H1 (cell line): Measurements from ENCODE around the gene KIN. TPM values are rescaled to one million over a fixed set of nuclear protein-coding genes. Genes with fewer than 3 reads are reported as not detected.

ENCODE experiments used
- CTCF ChIA-PET: fragments of 300-600 bp; sonication (Branson Sonifier 250); formaldehyde crosslinking; loops from one replicate; lab custom pipeline; 2021; ENCODE audit not compliant: partially characterized antibody; lab: Charles Lee
- POLR2A ChIA-PET: fragments of 300-600 bp; sonication (Branson Sonifier 250); formaldehyde crosslinking; loops from one replicate; lab custom pipeline; 2021; ENCODE audit warnings: inconsistent platforms; ENCODE audit not compliant: partially characterized antibody; lab: Charles Lee
- DNase-seq, 2 experiments: peaks; one replicate each; pipeline versions ENCODE4 v3.0.0 to v3.0.0-alpha.2; 2010 to 2022; ENCODE audit warnings: low spot score in 2 of 2, low read depth in 1 of 2, mixed read lengths in 1 of 2
- FAIRE-seq: peaks from 2 replicates; lab custom pipeline; 2011; peaks lifted over from hg19 to GRCh38; lab: Jason Lieb, UNC
- H2AFZ ChIP-seq: 2 replicates; pipeline ENCODE4 v1.8.1; 2012; ENCODE audit warnings: low read length, inconsistent platforms
- H2AK5ac ChIP-seq: 2 replicates; pipeline ENCODE4 v1.6.1; 2013; ENCODE audit warnings: low read depth, low read length
- H2BK120ac ChIP-seq: replicated peaks from 2 replicates; pipeline ENCODE3; 2013; ENCODE audit warnings: low read depth, low read length, inconsistent platforms
- H2BK12ac ChIP-seq: 2 replicates; pipeline ENCODE4 v1.6.1; 2013; ENCODE audit warnings: low read depth, low read length
- H2BK15ac ChIP-seq: 2 replicates; pipeline ENCODE4 v1.6.1; 2013; ENCODE audit warnings: low read length
- H2BK20ac ChIP-seq: 2 replicates; pipeline ENCODE4 v1.6.1; 2013; ENCODE audit warnings: low read length
- H2BK5ac ChIP-seq: 2 replicates; pipeline ENCODE4 v1.6.1; 2013; ENCODE audit warnings: low read depth, low read length
- H3K14ac ChIP-seq: 2 replicates; pipeline ENCODE4 v1.6.1; 2013; ENCODE audit warnings: inconsistent platforms; ENCODE audit not compliant: insufficient read length
- H3K18ac ChIP-seq: 2 replicates; pipeline ENCODE4 v1.6.1; 2013; ENCODE audit warnings: low read length; ENCODE audit errors: extremely low read depth
- H3K23ac ChIP-seq: 2 replicates; pipeline ENCODE4 v1.6.1; 2013; ENCODE audit warnings: inconsistent platforms; ENCODE audit not compliant: insufficient read length
- H3K23me2 ChIP-seq: 2 replicates; pipeline ENCODE4 v1.6.1; 2013; ENCODE audit warnings: low read depth, low read length
- H3K27ac ChIP-seq: 2 replicates; pipeline ENCODE4 v1.6.1; 2011; ENCODE audit warnings: low read depth, low read length, inconsistent platforms
- H3K27me3 ChIP-seq, 4 experiments: replicated peaks in 1 of 4; 1 replicate in 1 of 4; 2 replicates in 3 of 4; pipeline versions ENCODE4 v1.6.1 to v1.8.1; 2011 to 2013; ENCODE audit warnings: low read length in 3 of 4, mild to moderate bottlenecking in 3 of 4, inconsistent platforms in 2 of 4, mixed read lengths in 2 of 4, moderate library complexity in 1 of 4; ENCODE audit not compliant: control insufficient read depth in 3 of 4, insufficient read depth in 3 of 4; ENCODE audit errors: extremely low read depth in 1 of 4
- H3K36me3 ChIP-seq, 4 experiments: 2 replicates each; pipeline versions ENCODE4 v1.6.1 to v1.8.1; 2011 to 2013; ENCODE audit warnings: mild to moderate bottlenecking in 4 of 4, low read length in 3 of 4, moderate library complexity in 2 of 4, control low read depth in 1 of 4, inconsistent platforms in 1 of 4; ENCODE audit not compliant: insufficient read depth in 4 of 4, control insufficient read depth in 2 of 4
- H3K4ac ChIP-seq: replicated peaks from 2 replicates; pipeline ENCODE3; 2013; ENCODE audit warnings: low read length, low read depth, mixed read lengths, inconsistent platforms; ENCODE audit not compliant: insufficient read length
- H3K4me1 ChIP-seq, 4 experiments: replicated peaks in 1 of 4; 1 replicate in 1 of 4; 2 replicates in 3 of 4; pipeline versions ENCODE4 v1.6.1 to v1.8.1; 2011 to 2013; ENCODE audit warnings: low read length in 3 of 4, inconsistent platforms in 2 of 4, mixed read lengths in 1 of 4; ENCODE audit not compliant: insufficient read depth in 4 of 4, control insufficient read depth in 3 of 4
- H3K4me2 ChIP-seq, 2 experiments: 2 replicates each; pipeline versions ENCODE4 v1.6.1 to v1.8.1; 2011 to 2013; ENCODE audit warnings: low read depth in 2 of 2, low read length in 2 of 2, control low read depth in 1 of 2, inconsistent platforms in 1 of 2, mild to moderate bottlenecking in 1 of 2; ENCODE audit not compliant: insufficient read depth in 1 of 2
- H3K4me3 ChIP-seq, 4 experiments: fragments of 200-600, 300-600 bp in 1 of 4; sonication (generic), shearing (Covaris generic), sonication (Bioruptor Twin) in 1 of 4; 2 replicates each; pipeline versions ENCODE4 v1.5.1 to v1.8.1; 2011 to 2016; ENCODE audit warnings: low read length in 4 of 4, low read depth in 3 of 4, control low read depth in 2 of 4, inconsistent platforms in 2 of 4, mild to moderate bottlenecking in 2 of 4, mixed read lengths in 1 of 4, moderate library complexity in 1 of 4; ENCODE audit not compliant: insufficient read depth in 2 of 4; ENCODE audit errors: extremely low read depth in 1 of 4
- H3K56ac ChIP-seq: replicated peaks from 2 replicates; pipeline ENCODE3; 2013; ENCODE audit warnings: low read depth, mild to moderate bottlenecking, mixed read lengths, low read length, inconsistent platforms; ENCODE audit not compliant: insufficient read length
- H3K79me1 ChIP-seq: 2 replicates; pipeline ENCODE4 v1.6.1; 2013; ENCODE audit warnings: low read depth, low read length, control low read depth
- H3K79me2 ChIP-seq, 2 experiments: 2 replicates each; pipeline versions ENCODE4 v1.6.1 to v1.8.1; 2012 to 2013; ENCODE audit warnings: low read length in 2 of 2, mild to moderate bottlenecking in 2 of 2, inconsistent platforms in 1 of 2; ENCODE audit not compliant: insufficient read depth in 2 of 2, control insufficient read depth in 1 of 2
- H3K9ac ChIP-seq, 4 experiments: replicated peaks in 1 of 4; 1 replicate in 1 of 4; 2 replicates in 3 of 4; pipeline versions ENCODE4 v1.6.1 to v1.8.1; 2011 to 2013; ENCODE audit warnings: low read depth in 3 of 4, low read length in 3 of 4, control low read depth in 2 of 4, mild to moderate bottlenecking in 2 of 4, moderate library complexity in 2 of 4, inconsistent platforms in 1 of 4; ENCODE audit errors: extremely low read depth in 1 of 4
- H3K9me3 ChIP-seq, 2 experiments: 2 replicates each; pipeline versions ENCODE4 v1.6.1 to v1.8.1; 2012 to 2013; ENCODE audit warnings: mild to moderate bottlenecking in 2 of 2, moderate library complexity in 2 of 2, control low read depth in 1 of 2, inconsistent platforms in 1 of 2, low read depth in 1 of 2, low read length in 1 of 2, mixed read lengths in 1 of 2; ENCODE audit not compliant: insufficient read depth in 2 of 2
- H4K20me1 ChIP-seq, 2 experiments: replicated peaks in 1 of 2; 2 replicates each; pipeline versions ENCODE3 to v1.8.1; 2011 to 2013; ENCODE audit warnings: inconsistent platforms in 2 of 2, low read length in 2 of 2, mild to moderate bottlenecking in 1 of 2; ENCODE audit not compliant: insufficient read depth in 2 of 2, control insufficient read depth in 1 of 2
- H4K5ac ChIP-seq: 2 replicates; pipeline ENCODE4 v1.6.1; 2013; ENCODE audit warnings: low read length, low read depth, mixed read lengths, inconsistent platforms; ENCODE audit not compliant: insufficient read length
- H4K8ac ChIP-seq: 2 replicates; pipeline ENCODE4 v1.8.0; 2013; ENCODE audit warnings: mild to moderate bottlenecking, moderate library complexity, low read length, inconsistent platforms; ENCODE audit not compliant: insufficient read depth; ENCODE audit errors: extremely low read depth
- H4K91ac ChIP-seq: replicated peaks from 2 replicates; pipeline ENCODE3; 2013; ENCODE audit warnings: low read length, mixed read lengths, inconsistent platforms; ENCODE audit not compliant: insufficient read length
- ASH2L ChIP-seq: fragments of 200-600, 300-600 bp; sonication (generic); IDR thresholded peaks from one replicate; pipeline ENCODE4 v1.7.1; 2017; ENCODE audit warnings: low read length
- ATF3 ChIP-seq: IDR thresholded peaks from 2 replicates; pipeline ENCODE4 v1.6.1; 2011; ENCODE audit warnings: low read depth, mild to moderate bottlenecking, low read length; ENCODE audit not compliant: insufficient read depth
- CEBPB ChIP-seq: IDR thresholded peaks from 2 replicates; pipeline ENCODE4 v1.6.1; 2012; ENCODE audit warnings: low read depth, low read length
- CHD2 ChIP-seq: IDR thresholded peaks from 2 replicates; pipeline ENCODE4 v1.6.1; 2012; ENCODE audit warnings: low read length, improper control_type of control experiment
- EP300 ChIP-seq, 2 experiments: IDR thresholded peaks; 1 replicate in 1 of 2; 2 replicates in 1 of 2; pipeline ENCODE4 v1.6.1; 2011 to 2012; ENCODE audit warnings: low read depth in 2 of 2, low read length in 2 of 2, mild to moderate bottlenecking in 2 of 2, borderline replicate concordance in 1 of 2, inconsistent platforms in 1 of 2, moderate library complexity in 1 of 2
- EZH2 ChIP-seq: fragments of 200-600 bp; sonication (generic); IDR thresholded peaks from 2 replicates; pipeline ENCODE4 v1.7.1; 2012; ENCODE audit warnings: low read depth, mild to moderate bottlenecking, moderate library complexity, low read length, inconsistent platforms; ENCODE audit not compliant: severe bottlenecking
- FOSL1 ChIP-seq: IDR thresholded peaks from 2 replicates; pipeline ENCODE4 v1.6.1; 2011; ENCODE audit warnings: mild to moderate bottlenecking, low read depth, low read length, moderate library complexity; ENCODE audit not compliant: insufficient read depth
- KDM4A ChIP-seq: IDR thresholded peaks from one replicate; pipeline ENCODE4 v1.7.1; 2012; ENCODE audit warnings: low read depth, mild to moderate bottlenecking, moderate library complexity, low read length, inconsistent platforms; ENCODE audit not compliant: severe bottlenecking
- RAD21 ChIP-seq, 2 experiments: IDR thresholded peaks in 1 of 2; conservative IDR thresholded peaks in 1 of 2; 2 replicates each; pipeline ENCODE4 v1.6.1; 2011; ENCODE audit warnings: low read depth in 2 of 2, low read length in 2 of 2, improper control_type of control experiment in 1 of 2, inconsistent platforms in 1 of 2, mild to moderate bottlenecking in 1 of 2, moderate library complexity in 1 of 2
- RNF2 ChIP-seq: fragments of 200-900, 300-1000 bp; sonication (generic); IDR thresholded peaks from 2 replicates; pipeline ENCODE4 v1.7.1; 2016; ENCODE audit warnings: borderline replicate concordance, low read depth, mild to moderate bottlenecking, antibody characterized with exemption, low read length; ENCODE audit not compliant: poor library complexity, severe bottlenecking; ENCODE audit errors: missing control alignments
- SP4 ChIP-seq: IDR thresholded peaks from 2 replicates; pipeline ENCODE4 v1.6.1; 2012; ENCODE audit warnings: low read length, inconsistent platforms
- SRF ChIP-seq: IDR thresholded peaks from 2 replicates; pipeline ENCODE4 v1.6.1; 2011; ENCODE audit warnings: mild to moderate bottlenecking, low read depth, low read length, moderate library complexity
- WGBS, 2 experiments: shearing (Covaris generic) in 1 of 2; methylation state at CpG; one replicate each; pipeline versions ENCODE4 v1.1.6 to v1.1.7; 2013 to 2015; ENCODE audit warnings: low lambda C conversion rate in 2 of 2, mixed read lengths in 2 of 2, inconsistent platforms in 1 of 2, low coverage in 1 of 2, missing lambda C conversion rate in 1 of 2; ENCODE audit not compliant: insufficient replicate concordance in 2 of 2, insufficient coverage in 1 of 2, insufficient read length in 1 of 2; ENCODE audit errors: extremely low coverage in 1 of 2, missing lambda C conversion rate in 1 of 2; 5-methylcytosine and 5-hydroxymethylcytosine counted together
- polyA plus RNA-seq, 7 experiments: library from polyadenylated mRNA; depleted of rRNA in 3 of 7; stranded (reverse) in 5 of 7; unstranded in 2 of 7; fragments of >200 nt in 5 of 7; fragments of 200-250 nt in 2 of 7; gene quantifications; 1 replicate in 5 of 7; 2 replicates in 1 of 7; 4 replicates in 1 of 7; pipeline versions ENCODE4 v1.2.1 to v1.2.3, GENCODE V29; 2011 to 2013; ENCODE audit warnings: missing spikeins in 2 of 7, mixed read lengths in 2 of 7
- total RNA-seq: library from RNA; stranded (reverse); fragmentation: NEBNext Ultra II Directional; extraction: Animal tissue kit (Norgen Biotek cat#: 25700); gene quantifications from 2 replicates; pipeline ENCODE4 v1.2.1, GENCODE V29; 2021

KIN gene
- total and polyA plus RNA-seq, 2 of the 8 experiments (the other 6 are each of a cell fraction or from before 2014, with no cell fraction given) = 3.7 to 16.5 TPM

- H3K4ac ChIP-seq = no peak overlapping the region
- H3K9me3 ChIP-seq = no peaks in the 10 kb centered on the region
- CTCF ChIA-PET = interaction anchor here (0.6 to 3.7 kb wide), 3 partner anchors 12 to 1031 kb away, joined by 3 to 24 read pairs (median 4); no protein-coding TSS in a partner anchor
- no peak overlapping the region for H2BK12ac ChIP-seq
- H3K27me3 ChIP-seq = no peaks in the 10 kb centered on the region
- H3K23me2 ChIP-seq = no peaks in the 10 kb centered on the region; the same call in 1 of the 2 replicates
- H3K56ac ChIP-seq = no peak overlapping the region
- H3K9ac ChIP-seq = no peak overlapping the region
- H2BK5ac ChIP-seq = no peak overlapping the region
- H3K18ac ChIP-seq = no peak overlapping the region
- H3K23ac ChIP-seq = no peak overlapping the region
- no peaks in the 10 kb centered on the region for H3K79me1 ChIP-seq
- H4K5ac ChIP-seq = no peak overlapping the region
- H3K27ac ChIP-seq = no peak overlapping the region
- H4K91ac ChIP-seq = no peak overlapping the region
- H3K4me1 ChIP-seq = no peaks in the 10 kb centered on the region
- POLR2A ChIA-PET = no interaction called here
- H2BK15ac ChIP-seq = no peak overlapping the region
- H2BK120ac ChIP-seq = no peak overlapping the region
- H4K8ac ChIP-seq = no peak overlapping the region
- H3K4me2 ChIP-seq = no peak overlapping the region
- DNase-seq (no peak), FAIRE-seq (no peak)
- H3K36me3 ChIP-seq = no peaks in the 10 kb centered on the region
- H4K20me1 ChIP-seq = no peaks in the 10 kb centered on the region
- H3K4me3 ChIP-seq = no peak overlapping the region
- H2AK5ac ChIP-seq = no peak overlapping the region
- no peaks in the 10 kb centered on the region for H3K79me2 ChIP-seq
- no peak overlapping the region for H2BK20ac ChIP-seq
- WGBS, 2 experiments = 90% methylated on average over 8 of the region's 8 CpGs; no CpG with 5 or more reads in 1 of the 2 experiments
- H2AFZ ChIP-seq = no peak overlapping the region
- H3K14ac ChIP-seq = no peak overlapping the region
- TF ChIP-seq ATF3 (no peak), RAD21 (IDR thresholded peaks at IDR 0.05 in 1 of 2, conservative IDR thresholded peaks at IDR 0.05 in 1 of 2; ENCODE audit: low read depth in 2 of 2, low read length in 2 of 2) (no peak), SP4 (no peak), EZH2 (no peak), EP300 (IDR thresholded peaks at IDR 0.05; ENCODE audit: borderline replicate concordance in 1 of 2, low read depth in 2 of 2, low read length in 2 of 2) (no peak), KDM4A (no peak), CEBPB (no peak), FOSL1 (no peak), SRF (no peak), CHD2 (no peak), RNF2 (no peak), ASH2L (no peak)
These were observed 86.5 kb downstream of the KIN start for GRCh38 chr10:7701158-7701742.
